A673 (cell line): ENCODE results near the gene GSDME. TPM values are rescaled to one million over a fixed set of nuclear protein-coding genes. Genes with fewer than 3 reads are reported as not detected.
A peak's percentile ranks its signal among the peaks of the same experiment; 100 is the strongest.

ENCODE experiments used
- BruUV-seq: library from RNA; stranded (reverse); fragments of 400-500 nt; replicated peaks from 2 replicates; lab custom pipeline; 2021; lab: Mats Ljungman, UMichigan
- CTCF ChIA-PET: fragments of 300-600 bp; sonication (Branson Sonifier 250); formaldehyde crosslinking; loops from one replicate; lab custom pipeline; 2022; ENCODE audit warnings: antibody characterized with exemption; lab: Charles Lee
- POLR2A ChIA-PET: fragments of 300-600 bp; sonication (Branson Sonifier 250); formaldehyde crosslinking; loops from one replicate; lab custom pipeline; 2022; ENCODE audit warnings: antibody characterized with exemption; ENCODE audit not compliant: low non-redundant PET; lab: Charles Lee
- DNase-seq: peaks from one replicate; pipeline ENCODE4 v3.0.0-alpha.2; 2015; ENCODE audit warnings: low spot score
- H3K27ac ChIP-seq: fragments of 200-600 bp; sonication (generic); 2 replicates; pipeline ENCODE4 v1.5.1; 2016; ENCODE audit warnings: mixed run types, low read depth, mild to moderate bottlenecking, mixed read lengths, antibody characterized with exemption, low read length; ENCODE audit not compliant: poor library complexity, severe bottlenecking
- H3K27me3 ChIP-seq: fragments of 200-600 bp; sonication (generic); replicated peaks from 2 replicates; pipeline ENCODE4 v1.6.1; 2017; ENCODE audit warnings: mixed run types, low read depth, mild to moderate bottlenecking, mixed read lengths, antibody characterized with exemption, low read length; ENCODE audit not compliant: insufficient read depth, poor library complexity
- H3K36me3 ChIP-seq: fragments of 200-600 bp; sonication (generic); 2 replicates; pipeline ENCODE4 v1.6.1; 2016; ENCODE audit warnings: mixed run types, mild to moderate bottlenecking, mixed read lengths, antibody characterized with exemption, low read length; ENCODE audit not compliant: insufficient read depth, poor library complexity, severe bottlenecking
- H3K4me1 ChIP-seq: fragments of 200-600 bp; sonication (generic); 2 replicates; pipeline ENCODE4 v1.6.1; 2017; ENCODE audit warnings: mixed run types, mild to moderate bottlenecking, mixed read lengths, antibody characterized with exemption, low read length; ENCODE audit not compliant: insufficient read depth, poor library complexity, severe bottlenecking
- H3K4me3 ChIP-seq: fragments of 200-600 bp; sonication (generic); 2 replicates; pipeline ENCODE4 v1.5.1; 2016; ENCODE audit warnings: low read depth, mixed run types, mild to moderate bottlenecking, mixed read lengths, low read length; ENCODE audit not compliant: poor library complexity, severe bottlenecking
- H3K9me3 ChIP-seq: fragments of 200-600 bp; sonication (generic); 2 replicates; pipeline ENCODE4 v1.6.1; 2016; ENCODE audit warnings: mixed run types, low read depth, mild to moderate bottlenecking, mixed read lengths, antibody characterized with exemption, low read length; ENCODE audit not compliant: poor library complexity, severe bottlenecking
- EZH2 ChIP-seq: fragments of 200-600 bp; sonication (generic); IDR thresholded peaks from 2 replicates; pipeline ENCODE4 v1.6.1; 2017; ENCODE audit warnings: borderline replicate concordance, low read depth, mild to moderate bottlenecking, mixed read lengths, antibody characterized with exemption, low read length; ENCODE audit not compliant: poor library complexity, severe bottlenecking
- intact Hi-C: fragments of 100-400 bp; cut with micrococcal nuclease; formaldehyde crosslinking; loops from one replicate; pipeline ENCODE4 v1.10.0; 2022; ENCODE audit not compliant: unreplicated experiment
- total RNA-seq: library from RNA; stranded (reverse); gene quantifications from 2 replicates; pipeline ENCODE4 v1.2.3, GENCODE V29; 2021
- TF ChIP-seq, protein P1 (sequence below): fragments of 300-800, 200-600 bp; sonication (generic); conservative IDR thresholded peaks from 2 replicates; pipeline ENCODE4 v1.5.1; 2017; ENCODE audit warnings: low read depth, mild to moderate bottlenecking, antibody characterized with exemption, low read length, moderate library complexity, mixed read lengths

The GSDME gene
- total RNA-seq, 1 experiment from 2014 or later: 0.77 TPM

- intact Hi-C loops: no loop called here
- no peak for DNase-seq
- H3K27me3 ChIP-seq: no peaks in the 10 kb centered on the region
- POLR2A ChIA-PET: no interaction called here
- H3K27ac ChIP-seq: no peak overlapping the region
- no peaks in the 10 kb centered on the region for H3K36me3 ChIP-seq
- no TSS peak for BruUV-seq
- no peaks in the 10 kb centered on the region for H3K9me3 ChIP-seq
- H3K4me1 ChIP-seq: peaks cover 8% of the 10 kb centered on the region
- H3K4me3 ChIP-seq: no peak overlapping the region
- CTCF ChIA-PET: no interaction called here
- TF ChIP-seq, protein P1, sequence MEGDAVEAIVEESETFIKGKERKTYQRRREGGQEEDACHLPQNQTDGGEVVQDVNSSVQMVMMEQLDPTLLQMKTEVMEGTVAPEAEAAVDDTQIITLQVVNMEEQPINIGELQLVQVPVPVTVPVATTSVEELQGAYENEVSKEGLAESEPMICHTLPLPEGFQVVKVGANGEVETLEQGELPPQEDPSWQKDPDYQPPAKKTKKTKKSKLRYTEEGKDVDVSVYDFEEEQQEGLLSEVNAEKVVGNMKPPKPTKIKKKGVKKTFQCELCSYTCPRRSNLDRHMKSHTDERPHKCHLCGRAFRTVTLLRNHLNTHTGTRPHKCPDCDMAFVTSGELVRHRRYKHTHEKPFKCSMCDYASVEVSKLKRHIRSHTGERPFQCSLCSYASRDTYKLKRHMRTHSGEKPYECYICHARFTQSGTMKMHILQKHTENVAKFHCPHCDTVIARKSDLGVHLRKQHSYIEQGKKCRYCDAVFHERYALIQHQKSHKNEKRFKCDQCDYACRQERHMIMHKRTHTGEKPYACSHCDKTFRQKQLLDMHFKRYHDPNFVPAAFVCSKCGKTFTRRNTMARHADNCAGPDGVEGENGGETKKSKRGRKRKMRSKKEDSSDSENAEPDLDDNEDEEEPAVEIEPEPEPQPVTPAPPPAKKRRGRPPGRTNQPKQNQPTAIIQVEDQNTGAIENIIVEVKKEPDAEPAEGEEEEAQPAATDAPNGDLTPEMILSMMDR: no peak
- TF ChIP-seq EZH2: no peak
Observed at GRCh38 chr7:24793982-24794648, 36.9 kb upstream of the GSDME start.

- POLR2A ChIA-PET: no interaction called here
- TF ChIP-seq EZH2: no peak
- TF ChIP-seq, protein P1: no peak
Observed at GRCh38 chr7:24788961-24789576, 31.8 kb upstream of the GSDME start.

DNA sequence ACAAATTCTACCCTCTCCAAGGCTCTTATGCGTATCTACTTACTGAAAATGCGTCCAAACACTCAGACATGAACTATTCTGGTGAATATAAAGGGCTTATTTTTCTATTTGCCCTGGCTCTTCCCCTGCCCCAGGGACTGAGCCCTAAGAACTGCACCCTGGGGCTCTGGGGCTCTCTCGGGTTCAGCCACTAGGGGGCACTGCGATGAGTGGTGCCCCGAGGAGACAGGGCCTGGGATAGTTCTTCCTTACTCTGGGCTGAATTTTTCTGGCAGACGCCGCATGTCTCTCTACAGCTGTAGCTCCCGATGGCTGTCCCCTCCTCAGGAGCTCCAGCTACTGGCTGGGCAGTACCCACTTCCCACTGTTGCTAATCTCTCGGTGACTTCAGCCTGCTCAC lies 30.8 kb upstream of the GSDME start:
- H3K36me3 ChIP-seq: no peaks in the 10 kb centered on the region
- H3K4me3 ChIP-seq: no peak overlapping the region
- ChIA-PET CTCF (no interaction called here), POLR2A (no interaction called here)
- H3K27me3 ChIP-seq: no peaks in the 10 kb centered on the region
- DNase-seq: no peak
- intact Hi-C loops: no loop called here
- no peaks in the 10 kb centered on the region for H3K9me3 ChIP-seq
- no peak for TF ChIP-seq EZH2
- TF ChIP-seq, protein P1: peak; percentile 58
- no peak overlapping the region for H3K27ac ChIP-seq
- no peaks in the 10 kb centered on the region for H3K4me1 ChIP-seq
- no TSS peak for BruUV-seq

More at GRCh38 chr7:24788961-24789576, 31.8 kb upstream of the GSDME start:
- CTCF ChIA-PET: no interaction called here
- Histone ChIP-seq H3K4me3 (no peak overlapping the region), H3K9me3 (no peaks in the 10 kb centered on the region), H3K36me3 (no peaks in the 10 kb centered on the region), H3K27me3 (no peaks in the 10 kb centered on the region), H3K27ac (no peak overlapping the region), H3K4me1 (no peaks in the 10 kb centered on the region)
- intact Hi-C loops: no loop called here
- BruUV-seq: no TSS peak
- DNase-seq: no peak
